Activated CD8-positive, alpha-beta T cell treated with anti-CD3 and anti-CD28 coated beads for 36 hours (primary cell): ENCODE measurements around the gene PEX7. TPM values are rescaled to one million over a fixed set of nuclear protein-coding genes. Genes with fewer than 3 reads are reported as not detected.

Experiments used
- ATAC-seq: fragments of 200-7000 bp; cut with Tn5 transposase; one replicate; pipeline ENCODE4 v1.10.0; 2021; ENCODE audit warnings: mild to moderate bottlenecking, moderate library complexity
- CTCF ChIA-PET: fragments of 350-600 bp; sonication (Branson Sonifier 250); formaldehyde crosslinking; loops from one replicate; lab custom pipeline; 2021; ENCODE audit warnings: antibody characterized with exemption; lab: Charles Lee
- POLR2A ChIA-PET: fragments of 350-600 bp; sonication (Branson Sonifier 250); formaldehyde crosslinking; loops from one replicate; lab custom pipeline; 2021; ENCODE audit warnings: antibody characterized with exemption; lab: Charles Lee
- DNase-seq: peaks from one replicate; pipeline ENCODE4 v3.0.0-alpha.2; 2020
- H3K27ac Mint-ChIP-seq: one replicate; pipeline ENCODE4 v1.8.0; 2021; ENCODE audit warnings: mild to moderate bottlenecking, mixed read lengths
- H3K27me3 Mint-ChIP-seq: one replicate; pipeline ENCODE4 v1.8.0; 2021; ENCODE audit warnings: mixed read lengths
- H3K36me3 Mint-ChIP-seq: one replicate; pipeline ENCODE4 v1.8.0; 2021; ENCODE audit warnings: low read depth, mixed read lengths
- H3K4me1 Mint-ChIP-seq: one replicate; pipeline ENCODE4 v1.8.0; 2021; ENCODE audit warnings: low read depth, mixed read lengths
- H3K4me3 Mint-ChIP-seq: one replicate; pipeline ENCODE4 v1.8.0; 2021; ENCODE audit warnings: mild to moderate bottlenecking, moderate library complexity, mixed read lengths
- H3K9me3 Mint-ChIP-seq: one replicate; pipeline ENCODE4 v1.8.0; 2021; ENCODE audit warnings: mixed read lengths
- intact Hi-C: fragments of 100-400 bp; cut with micrococcal nuclease; formaldehyde crosslinking; loops from one replicate; pipeline ENCODE4 v1.10.0; 2022
- total RNA-seq, 2 experiments: library from RNA; stranded (reverse); gene quantifications; one replicate each; pipeline ENCODE4 v1.2.3, GENCODE V29; 2021
- TF ChIP-seq, protein P1 (sequence below): fragments of 200-600 bp; IDR thresholded peaks from one replicate; pipeline ENCODE4 v1.8.0; 2022; ENCODE audit warnings: antibody characterized with exemption, mild to moderate bottlenecking

The PEX7 gene
- total RNA-seq, 2 experiments from 2014 or later: 4.5 to 6.0 TPM

DNA sequence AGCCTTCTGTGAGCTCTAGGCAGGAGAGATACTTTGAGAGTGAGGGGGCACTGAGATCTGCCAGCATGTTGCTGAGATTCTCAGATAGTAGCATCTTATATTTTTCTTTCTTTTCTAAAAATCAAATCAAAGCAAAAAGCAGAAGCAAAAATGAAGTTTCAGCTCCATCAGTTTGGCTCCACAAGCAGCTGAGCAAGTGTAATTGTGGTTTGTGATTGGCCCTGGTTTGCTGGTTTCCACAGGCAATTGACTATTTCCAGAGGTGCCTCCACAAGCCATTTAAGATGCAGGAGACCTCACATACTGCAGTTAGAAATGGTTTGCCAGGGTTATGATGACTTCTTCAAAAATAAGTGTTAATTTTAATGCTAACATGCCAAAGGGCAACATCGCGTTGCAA is 104.0 kb downstream of the PEX7 start:
- POLR2A ChIA-PET: no interaction called here
- CTCF ChIA-PET: interaction anchor here (1.4 to 2.7 kb wide), 2 partner anchors 85 to 282 kb away, joined by 3 to 8 read pairs; no protein-coding TSS in a partner anchor
- DNase-seq: no peak
- ATAC-seq: no peak
- Mint-ChIP-seq H3K27me3 (peaks cover 35% of the 10 kb centered on the region), H3K36me3 (no peaks in the 10 kb centered on the region), H3K9me3 (no peaks in the 10 kb centered on the region), H3K4me3 (no peak overlapping the region), H3K4me1 (peaks cover 10% of the 10 kb centered on the region), H3K27ac (no peak overlapping the region)
- TF ChIP-seq, protein P1, sequence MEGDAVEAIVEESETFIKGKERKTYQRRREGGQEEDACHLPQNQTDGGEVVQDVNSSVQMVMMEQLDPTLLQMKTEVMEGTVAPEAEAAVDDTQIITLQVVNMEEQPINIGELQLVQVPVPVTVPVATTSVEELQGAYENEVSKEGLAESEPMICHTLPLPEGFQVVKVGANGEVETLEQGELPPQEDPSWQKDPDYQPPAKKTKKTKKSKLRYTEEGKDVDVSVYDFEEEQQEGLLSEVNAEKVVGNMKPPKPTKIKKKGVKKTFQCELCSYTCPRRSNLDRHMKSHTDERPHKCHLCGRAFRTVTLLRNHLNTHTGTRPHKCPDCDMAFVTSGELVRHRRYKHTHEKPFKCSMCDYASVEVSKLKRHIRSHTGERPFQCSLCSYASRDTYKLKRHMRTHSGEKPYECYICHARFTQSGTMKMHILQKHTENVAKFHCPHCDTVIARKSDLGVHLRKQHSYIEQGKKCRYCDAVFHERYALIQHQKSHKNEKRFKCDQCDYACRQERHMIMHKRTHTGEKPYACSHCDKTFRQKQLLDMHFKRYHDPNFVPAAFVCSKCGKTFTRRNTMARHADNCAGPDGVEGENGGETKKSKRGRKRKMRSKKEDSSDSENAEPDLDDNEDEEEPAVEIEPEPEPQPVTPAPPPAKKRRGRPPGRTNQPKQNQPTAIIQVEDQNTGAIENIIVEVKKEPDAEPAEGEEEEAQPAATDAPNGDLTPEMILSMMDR: no peak
- intact Hi-C loops: no loop called here

DNA sequence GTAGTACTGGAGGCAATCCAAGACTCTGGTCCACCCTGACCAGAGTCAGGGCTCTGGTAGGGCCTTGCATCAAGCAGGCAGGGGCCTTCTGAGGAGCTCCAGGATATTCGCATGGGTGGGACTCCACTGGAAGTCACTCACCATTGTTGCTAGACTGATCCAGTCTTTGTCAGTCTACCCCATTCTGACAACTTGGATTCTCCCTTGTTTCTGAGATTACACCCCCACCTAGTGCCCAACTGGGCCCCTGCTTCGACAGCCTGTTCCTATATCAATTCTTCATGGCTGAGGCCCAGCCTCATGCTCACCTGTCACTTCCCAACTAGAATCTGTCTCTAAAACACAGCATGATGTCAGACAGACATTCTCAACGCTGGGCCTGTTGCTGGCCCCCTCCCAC is 104.9 kb downstream of the PEX7 start:
- TF ChIP-seq, protein P1: peak; percentile 16
- intact Hi-C loops: no loop called here
- Mint-ChIP-seq H3K9me3 (no peaks in the 10 kb centered on the region), H3K4me3 (no peak overlapping the region), H3K4me1 (peaks cover 10% of the 10 kb centered on the region), H3K36me3 (no peaks in the 10 kb centered on the region), H3K27ac (no peak overlapping the region), H3K27me3 (peaks cover 36% of the 10 kb centered on the region)
- ChIA-PET POLR2A (no interaction called here), CTCF (interaction anchor here (0.5 to 2.7 kb wide), 4 partner anchors 13 to 662 kb away, joined by 3 to 8 read pairs (median 3); no protein-coding TSS in a partner anchor)
- DNase-seq: peak; percentile 49
- ATAC-seq: peak; percentile 65

DNA sequence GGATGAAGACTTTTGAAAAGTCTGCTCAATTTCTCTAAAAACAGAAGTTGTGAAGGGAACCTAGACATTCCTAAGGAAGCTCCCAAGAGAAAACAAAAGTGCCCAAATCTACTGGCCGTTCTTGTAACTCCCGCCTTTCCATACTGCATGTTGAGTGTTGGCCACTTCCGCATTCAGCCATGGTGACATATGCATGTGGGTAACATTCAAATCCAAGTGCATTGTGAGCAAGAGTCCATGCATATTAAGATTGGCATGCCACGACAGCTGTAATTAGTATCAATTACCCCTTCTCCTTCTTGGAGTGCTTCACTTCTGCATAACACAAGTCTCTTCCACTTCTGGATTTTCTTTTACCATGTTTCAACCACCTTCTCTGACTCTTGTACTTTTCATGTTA is 108.1 kb downstream of the PEX7 start:
- no peak overlapping the region for H3K4me3 Mint-ChIP-seq
- no peaks in the 10 kb centered on the region for H3K36me3 Mint-ChIP-seq
- no peaks in the 10 kb centered on the region for H3K9me3 Mint-ChIP-seq
- CTCF ChIA-PET: no interaction called here
- ATAC-seq (no peak), DNase-seq (no peak)
- no peaks in the 10 kb centered on the region for H3K4me1 Mint-ChIP-seq
- peaks cover 26% of the 10 kb centered on the region for H3K27me3 Mint-ChIP-seq
- H3K27ac Mint-ChIP-seq: no peak overlapping the region
- TF ChIP-seq, protein P1: no peak
- intact Hi-C loops: no loop called here
- POLR2A ChIA-PET: interaction anchor here (0.6 kb wide), 1 partner anchor 75 kb away, joined by 3 read pairs; no protein-coding TSS in a partner anchor

DNA sequence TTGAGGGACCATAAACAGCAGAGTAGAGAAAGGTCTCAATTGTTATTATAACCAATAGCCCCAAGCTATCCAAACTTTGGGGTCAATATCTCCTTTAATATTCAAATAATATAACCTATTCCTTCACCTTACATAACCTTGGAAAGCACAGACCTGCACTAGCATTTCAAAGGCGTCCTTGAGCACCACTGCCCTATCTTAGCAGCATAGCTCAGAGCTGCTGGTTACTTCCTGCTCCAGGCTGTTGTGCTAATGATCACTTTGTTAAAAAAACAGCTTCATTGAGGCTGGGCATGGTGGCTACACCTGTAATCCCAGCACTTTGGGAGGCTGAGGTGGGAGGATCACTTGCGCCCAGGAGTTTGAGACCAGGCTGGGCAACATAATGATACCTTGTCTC is 110.2 kb downstream of the PEX7 start:
- Mint-ChIP-seq H3K36me3 (no peaks in the 10 kb centered on the region), H3K27me3 (peaks cover 32% of the 10 kb centered on the region), H3K4me1 (no peaks in the 10 kb centered on the region), H3K4me3 (no peak overlapping the region), H3K9me3 (no peaks in the 10 kb centered on the region), H3K27ac (no peak overlapping the region)
- ChIA-PET POLR2A (interaction anchor here (0.7 kb wide), 1 partner anchor 140 kb away, joined by 3 read pairs; the partner anchor contains the start of gene MAP3K5), CTCF (interaction anchor here (1.5 kb wide), 1 partner anchor 11 kb away, joined by 3 read pairs; the partner anchor contains the start of gene SLC35D3)
- TF ChIP-seq, protein P1: no peak
- intact Hi-C loops: no loop called here
- DNase-seq (no peak), ATAC-seq (no peak)

DNA sequence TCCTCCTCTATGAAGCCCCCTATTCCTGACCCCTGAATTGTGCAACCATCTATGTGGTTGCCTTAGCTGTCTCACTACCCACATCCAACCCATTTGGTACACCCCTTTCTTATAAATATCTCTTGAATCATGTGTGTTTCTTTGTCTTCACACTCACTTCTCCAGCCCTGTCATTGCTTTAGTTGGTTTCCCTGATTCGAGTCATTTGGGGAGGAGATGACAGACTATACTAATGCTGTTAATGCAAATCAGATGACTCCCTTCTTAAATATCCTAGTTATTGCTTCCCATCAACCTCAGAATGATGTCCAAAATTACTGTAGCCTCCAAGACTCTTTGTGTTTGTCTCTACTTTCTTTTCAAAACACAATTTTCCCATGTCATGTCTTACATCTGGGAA is 122.7 kb downstream of the PEX7 start:
- Mint-ChIP-seq H3K36me3 (peaks cover 2% of the 10 kb centered on the region), H3K4me3 (no peak overlapping the region), H3K27ac (no peak overlapping the region), H3K4me1 (no peaks in the 10 kb centered on the region), H3K9me3 (peaks cover 12% of the 10 kb centered on the region), H3K27me3 (peaks cover 2% of the 10 kb centered on the region)
- ATAC-seq (no peak), DNase-seq (no peak)
- POLR2A ChIA-PET: no interaction called here
- CTCF ChIA-PET: no interaction called here
- TF ChIP-seq, protein P1: no peak
- intact Hi-C loops: no loop called here
